ENCODE measurements around the gene CHST2. TPM values are rescaled to one million over a fixed set of nuclear protein-coding genes. Genes with fewer than 3 reads are reported as not detected.

CHST2 gene
- total and polyA plus RNA-seq, 2 experiments from 2014 or later = 2.1 to 12.0 TPM

DNA sequence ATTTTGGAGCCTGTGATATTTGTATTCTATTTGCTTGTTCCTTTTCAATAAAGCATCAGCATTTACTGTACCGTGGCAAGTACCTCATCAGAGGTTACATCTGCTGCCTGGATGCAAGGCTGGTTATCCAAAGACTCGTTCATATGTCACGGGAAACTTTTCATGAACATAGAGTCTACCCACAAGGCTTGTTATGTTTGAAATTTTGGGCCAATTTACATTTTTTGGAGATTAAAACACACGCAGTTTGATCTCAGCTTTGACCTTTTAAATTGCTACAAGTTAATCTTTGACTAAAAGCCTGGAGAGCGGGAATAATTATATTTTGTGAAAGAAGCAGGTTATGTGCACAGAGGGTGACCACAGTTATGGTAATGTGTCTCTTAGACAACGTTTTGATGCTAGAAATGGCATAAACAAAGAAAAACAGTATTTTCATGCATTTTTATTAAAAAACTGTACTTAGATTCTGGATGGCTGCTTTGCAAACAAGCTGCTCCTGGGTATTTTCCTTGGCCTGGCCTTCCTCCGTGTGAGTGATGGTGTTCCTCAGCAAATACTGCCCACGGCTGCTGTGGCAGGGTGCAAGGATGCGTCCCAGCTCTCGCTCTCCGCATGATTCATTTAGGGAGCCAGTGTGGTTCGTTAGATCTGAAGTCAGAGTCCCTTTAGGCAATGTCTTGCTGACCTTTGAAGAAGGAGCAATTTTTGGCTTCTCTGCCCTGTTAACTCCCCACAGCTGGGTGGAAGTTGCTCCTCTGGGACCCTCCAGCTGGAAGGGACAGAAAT, 27.1 kb downstream of the CHST2 start:
- in situ Hi-C loops (cut with MboI) = no loop called here
- Histone ChIP-seq H3K27ac (no peak overlapping the region), H3K4me1 (ENCODE audit: insufficient read depth) (no peaks in the 10 kb centered on the region), H4K20me1 (ENCODE audit: insufficient read depth) (no peaks in the 10 kb centered on the region), H3K9me3 (ENCODE audit: low read depth) (no peaks in the 10 kb centered on the region), H3F3A (ENCODE audit: insufficient read depth) (no peaks in the 10 kb centered on the region), H3K4me3 (no peak overlapping the region), H3K4me2 (ENCODE audit: unreplicated experiment) (no peak overlapping the region), H3K9ac (no peak overlapping the region), H3K27me3 (replicated peaks; ENCODE audit: insufficient read depth) (no peaks in the 10 kb centered on the region), H3K9me2 (ENCODE audit: insufficient read depth) (no peaks in the 10 kb centered on the region), H3K79me2 (ENCODE audit: insufficient read depth) (no peaks in the 10 kb centered on the region), H3K36me3 (ENCODE audit: low read depth) (no peaks in the 10 kb centered on the region), H2AFZ (no peak overlapping the region)
- TF ChIP-seq EZH2 (IDR thresholded peaks at IDR 0.05; ENCODE audit: insufficient read depth, poor library complexity, severe bottlenecking) (no peak), EZH2phosphoT487 (IDR thresholded peaks at IDR 0.05; ENCODE audit: insufficient read depth, low read depth) (no peak)
- no peak for DNase-seq
- 85 to 90% methylated on average over 12 of the region's 12 CpGs for WGBS, 2 experiments (ENCODE audit: low coverage in 1 of 2, low lambda C conversion rate in 2 of 2, missing lambda C conversion rate in 2 of 2)

DNA sequence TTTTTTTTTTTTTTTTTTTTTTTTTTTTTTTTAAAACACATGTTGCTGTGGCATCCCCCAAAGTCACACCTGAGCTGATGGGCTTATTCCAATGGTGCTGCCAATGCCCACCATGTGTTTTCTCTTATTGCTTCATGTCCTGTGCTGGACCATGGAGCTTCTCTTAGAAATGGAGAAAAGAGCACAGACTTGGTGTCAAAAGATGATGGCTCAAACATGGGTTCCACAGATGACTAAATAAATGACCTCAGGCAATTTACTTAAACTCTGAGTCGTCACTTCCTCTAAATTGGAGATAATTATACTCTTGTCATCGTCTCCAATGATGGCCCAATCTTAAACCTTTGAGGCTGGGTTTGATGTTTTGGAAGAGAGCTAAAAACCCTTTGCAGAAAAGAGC, 28.1 kb downstream of the CHST2 start:
- no peaks in the 10 kb centered on the region for H3K79me2 ChIP-seq (ENCODE audit: insufficient read depth)
- no peaks in the 10 kb centered on the region for H3K9me3 ChIP-seq (ENCODE audit: low read depth)
- no peaks in the 10 kb centered on the region for H3K9me2 ChIP-seq (ENCODE audit: insufficient read depth)
- TF ChIP-seq EZH2phosphoT487 (IDR thresholded peaks at IDR 0.05; ENCODE audit: insufficient read depth, low read depth) (no peak), EZH2 (IDR thresholded peaks at IDR 0.05; ENCODE audit: insufficient read depth, poor library complexity, severe bottlenecking) (no peak)
- no peaks in the 10 kb centered on the region for H3K4me1 ChIP-seq (ENCODE audit: insufficient read depth)
- H3F3A ChIP-seq (ENCODE audit: insufficient read depth) = no peaks in the 10 kb centered on the region
- no peaks in the 10 kb centered on the region for H3K27me3 ChIP-seq (replicated peaks; ENCODE audit: insufficient read depth)
- no peak overlapping the region for H3K4me3 ChIP-seq
- no peak overlapping the region for H2AFZ ChIP-seq
- no peak overlapping the region for H3K4me2 ChIP-seq (ENCODE audit: unreplicated experiment)
- no peaks in the 10 kb centered on the region for H3K36me3 ChIP-seq (ENCODE audit: low read depth)
- WGBS, 2 experiments (ENCODE audit: low coverage in 1 of 2, low lambda C conversion rate in 2 of 2, missing lambda C conversion rate in 2 of 2) = 23 to 32% methylated on average over 2 of the region's 2 CpGs
- no peaks in the 10 kb centered on the region for H4K20me1 ChIP-seq (ENCODE audit: insufficient read depth)
- in situ Hi-C loops (cut with MboI) = no loop called here
- no peak overlapping the region for H3K9ac ChIP-seq
- peak; percentile 4 for DNase-seq
- no peak overlapping the region for H3K27ac ChIP-seq

DNA sequence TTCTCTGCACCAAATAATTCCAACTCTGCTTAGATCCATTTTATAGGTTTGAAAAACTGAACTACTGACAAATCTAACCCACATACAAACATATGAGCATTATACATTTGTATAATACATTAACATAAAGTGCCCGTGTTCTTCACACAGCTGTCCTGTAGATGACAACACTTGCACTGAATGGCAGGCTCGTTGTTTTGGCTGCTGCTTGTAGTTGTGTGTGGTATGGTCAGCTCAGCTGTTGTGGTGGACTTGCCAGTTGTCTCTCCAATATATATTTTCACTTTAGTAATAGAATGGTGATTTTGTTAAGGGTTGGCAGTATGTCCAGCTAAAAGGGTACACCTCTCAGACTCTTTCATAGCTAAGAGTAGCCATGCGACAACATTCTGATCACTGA, 30.5 kb downstream of the CHST2 start:
- in situ Hi-C loops (cut with MboI) = no loop called here
- no peaks in the 10 kb centered on the region for H4K20me1 ChIP-seq (ENCODE audit: insufficient read depth)
- DNase-seq = no peak

DNA sequence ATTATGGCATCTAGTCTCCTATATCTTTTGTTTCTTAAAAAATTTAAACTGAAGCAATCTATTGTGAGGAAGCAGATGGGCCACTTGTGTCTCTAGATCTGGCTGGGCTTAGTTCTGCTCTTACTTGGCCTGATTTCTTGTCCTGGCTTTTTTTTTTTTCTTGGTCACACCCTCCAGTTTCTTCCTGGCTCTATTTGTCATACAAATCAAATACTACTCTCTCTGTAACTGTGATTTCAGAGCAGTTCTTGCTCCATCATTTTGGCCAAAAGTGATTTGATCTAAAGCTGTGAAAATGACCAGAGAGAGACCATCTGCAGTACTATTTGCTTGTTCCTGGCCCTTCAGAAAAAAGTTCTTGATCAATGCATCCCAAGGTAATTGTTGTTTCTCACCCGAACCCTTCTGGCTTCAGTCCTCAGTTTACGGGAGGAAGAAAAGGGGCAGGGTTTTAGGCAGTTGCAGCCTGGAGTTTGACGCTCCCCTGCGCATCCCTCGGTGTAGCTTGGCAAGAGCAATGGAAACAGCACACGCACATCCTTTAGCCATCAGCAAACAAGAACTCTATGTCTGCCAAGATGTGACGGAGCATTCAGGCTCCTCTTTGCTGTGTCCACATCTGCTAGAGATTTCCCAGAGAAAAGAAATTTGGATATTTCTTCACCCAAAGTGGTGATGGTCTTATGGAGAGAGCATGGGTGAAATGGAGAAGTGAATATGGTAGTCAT, 31.6 kb downstream of the CHST2 start:
- no peak overlapping the region for H3K9ac ChIP-seq
- no peaks in the 10 kb centered on the region for H3K9me3 ChIP-seq (ENCODE audit: low read depth)
- H2AFZ ChIP-seq = no peak overlapping the region
- 40 to 51% methylated on average over 7 of the region's 7 CpGs for WGBS, 2 experiments (ENCODE audit: low coverage in 1 of 2, low lambda C conversion rate in 2 of 2, missing lambda C conversion rate in 2 of 2)
- peak; percentile 30 for DNase-seq
- no peak overlapping the region for H3K4me2 ChIP-seq (ENCODE audit: unreplicated experiment)
- no peaks in the 10 kb centered on the region for H3K79me2 ChIP-seq (ENCODE audit: insufficient read depth)
- no peaks in the 10 kb centered on the region for H3K4me1 ChIP-seq (ENCODE audit: insufficient read depth)
- no peak overlapping the region for H3K27ac ChIP-seq
- no peaks in the 10 kb centered on the region for H4K20me1 ChIP-seq (ENCODE audit: insufficient read depth)
- H3F3A ChIP-seq (ENCODE audit: insufficient read depth) = no peaks in the 10 kb centered on the region
- H3K4me3 ChIP-seq = no peak overlapping the region
- H3K36me3 ChIP-seq (ENCODE audit: low read depth) = no peaks in the 10 kb centered on the region
- no peaks in the 10 kb centered on the region for H3K27me3 ChIP-seq (replicated peaks; ENCODE audit: insufficient read depth)
- in situ Hi-C loops (cut with MboI) = no loop called here
- no peak for TF ChIP-seq EZH2 (IDR thresholded peaks at IDR 0.05; ENCODE audit: insufficient read depth, poor library complexity, severe bottlenecking)
- no peak for TF ChIP-seq EZH2phosphoT487 (IDR thresholded peaks at IDR 0.05; ENCODE audit: insufficient read depth, low read depth)
- H3K9me2 ChIP-seq (ENCODE audit: insufficient read depth) = no peaks in the 10 kb centered on the region

More for the DNA sequence above, 30.5 kb downstream of the CHST2 start:
- H3K9me3 ChIP-seq (ENCODE audit: low read depth) = no peaks in the 10 kb centered on the region
- 88 to 90% methylated on average over 3 of the region's 3 CpGs for WGBS, 2 experiments (ENCODE audit: low coverage in 1 of 2, low lambda C conversion rate in 2 of 2, missing lambda C conversion rate in 2 of 2)
- no peak overlapping the region for H3K27ac ChIP-seq
- H3K4me3 ChIP-seq = no peak overlapping the region
- TF ChIP-seq EZH2 (IDR thresholded peaks at IDR 0.05; ENCODE audit: insufficient read depth, poor library complexity, severe bottlenecking) = no peak
- TF ChIP-seq EZH2phosphoT487 (IDR thresholded peaks at IDR 0.05; ENCODE audit: insufficient read depth, low read depth) = no peak
- H3F3A ChIP-seq (ENCODE audit: insufficient read depth) = no peaks in the 10 kb centered on the region
- H3K9ac ChIP-seq = no peak overlapping the region
- H2AFZ ChIP-seq = no peak overlapping the region
- no peaks in the 10 kb centered on the region for H3K9me2 ChIP-seq (ENCODE audit: insufficient read depth)
- H3K79me2 ChIP-seq (ENCODE audit: insufficient read depth) = no peaks in the 10 kb centered on the region
- H3K4me2 ChIP-seq (ENCODE audit: unreplicated experiment) = no peak overlapping the region
- H3K36me3 ChIP-seq (ENCODE audit: low read depth) = no peaks in the 10 kb centered on the region
- no peaks in the 10 kb centered on the region for H3K27me3 ChIP-seq (replicated peaks; ENCODE audit: insufficient read depth)
- H3K4me1 ChIP-seq (ENCODE audit: insufficient read depth) = no peaks in the 10 kb centered on the region
